ENCODE results near the gene RBP3.

Gene RBP3

DNA sequence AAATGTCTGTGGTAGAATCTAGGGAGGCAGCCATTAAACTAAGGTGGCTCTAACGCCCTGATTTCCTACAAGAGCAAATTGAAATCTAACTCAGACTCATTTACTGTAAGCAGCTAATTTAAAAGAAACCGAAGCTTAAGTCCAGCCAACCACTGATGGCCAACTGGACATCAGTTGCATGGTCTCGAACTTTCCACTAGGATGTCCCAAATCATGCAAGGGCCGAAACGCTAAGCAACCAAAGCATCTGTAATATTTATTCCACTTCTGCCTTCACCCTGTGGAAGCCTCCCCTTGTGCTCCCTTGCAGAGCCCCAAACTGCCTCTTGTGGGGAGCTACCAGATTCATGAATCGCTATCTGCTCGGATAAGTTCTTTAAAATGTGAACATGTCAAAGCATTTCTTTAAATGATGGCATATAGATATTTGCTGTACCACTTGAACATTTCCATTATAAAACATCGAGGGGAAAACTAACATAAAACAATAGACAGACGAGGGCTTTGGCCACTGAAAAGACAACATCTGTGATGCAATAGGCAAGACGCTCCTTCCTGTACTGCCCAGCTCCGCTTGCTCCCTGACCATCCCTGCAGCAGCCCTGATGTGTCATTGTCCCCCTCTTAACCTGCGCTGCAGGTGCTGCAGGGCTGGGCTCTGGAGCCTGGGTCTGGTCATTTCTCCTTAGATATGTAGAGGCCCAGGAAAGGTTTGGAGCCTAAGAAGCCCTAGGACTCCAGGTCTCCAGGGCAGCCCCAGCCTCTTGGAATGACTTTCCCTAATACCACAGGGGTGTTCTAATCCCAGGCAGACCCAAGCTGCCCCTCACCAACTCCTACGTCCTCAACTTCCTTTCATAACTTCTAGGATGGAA, 2.9 kb upstream of the RBP3 start:
- FAIRE-seq: no peak
- TF ChIP-seq, protein P1, sequence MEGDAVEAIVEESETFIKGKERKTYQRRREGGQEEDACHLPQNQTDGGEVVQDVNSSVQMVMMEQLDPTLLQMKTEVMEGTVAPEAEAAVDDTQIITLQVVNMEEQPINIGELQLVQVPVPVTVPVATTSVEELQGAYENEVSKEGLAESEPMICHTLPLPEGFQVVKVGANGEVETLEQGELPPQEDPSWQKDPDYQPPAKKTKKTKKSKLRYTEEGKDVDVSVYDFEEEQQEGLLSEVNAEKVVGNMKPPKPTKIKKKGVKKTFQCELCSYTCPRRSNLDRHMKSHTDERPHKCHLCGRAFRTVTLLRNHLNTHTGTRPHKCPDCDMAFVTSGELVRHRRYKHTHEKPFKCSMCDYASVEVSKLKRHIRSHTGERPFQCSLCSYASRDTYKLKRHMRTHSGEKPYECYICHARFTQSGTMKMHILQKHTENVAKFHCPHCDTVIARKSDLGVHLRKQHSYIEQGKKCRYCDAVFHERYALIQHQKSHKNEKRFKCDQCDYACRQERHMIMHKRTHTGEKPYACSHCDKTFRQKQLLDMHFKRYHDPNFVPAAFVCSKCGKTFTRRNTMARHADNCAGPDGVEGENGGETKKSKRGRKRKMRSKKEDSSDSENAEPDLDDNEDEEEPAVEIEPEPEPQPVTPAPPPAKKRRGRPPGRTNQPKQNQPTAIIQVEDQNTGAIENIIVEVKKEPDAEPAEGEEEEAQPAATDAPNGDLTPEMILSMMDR (IDR thresholded peaks at IDR 0.05; ENCODE audit: insufficient read depth, missing control alignments): no peak
- no peak for DNase-seq (ENCODE audit: insufficient read length, low spot score)

DNA sequence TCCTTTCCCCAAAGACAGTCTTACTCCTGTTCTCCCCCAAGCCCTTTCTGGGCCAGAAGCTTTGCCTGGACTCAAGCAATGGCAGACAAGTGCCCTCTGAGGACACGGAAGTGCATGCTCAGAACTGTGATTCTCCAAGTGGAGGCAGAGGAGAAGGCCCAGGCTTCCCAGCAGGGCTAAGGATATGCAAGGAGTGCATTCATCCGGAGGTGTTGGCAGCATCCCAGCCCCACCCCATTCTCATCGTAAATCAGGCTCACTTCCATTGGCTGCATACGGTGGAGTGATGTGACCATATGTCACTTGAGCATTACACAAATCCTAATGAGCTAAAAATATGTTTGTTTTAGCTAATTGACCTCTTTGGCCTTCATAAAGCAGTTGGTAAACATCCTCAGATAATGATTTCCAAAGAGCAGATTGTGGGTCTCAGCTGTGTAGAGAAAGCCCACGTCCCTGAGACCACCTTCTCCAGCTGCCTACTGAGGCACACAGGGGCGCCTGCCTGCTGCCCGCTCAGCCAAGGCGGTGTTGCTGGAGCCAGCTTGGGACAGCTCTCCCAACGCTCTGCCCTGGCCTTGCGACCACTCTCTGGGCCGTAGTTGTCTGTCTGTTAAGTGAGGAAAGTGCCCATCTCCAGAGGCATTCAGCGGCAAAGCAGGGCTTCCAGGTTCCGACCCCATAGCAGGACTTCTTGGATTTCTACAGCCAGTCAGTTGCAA, 1.4 kb upstream of the RBP3 start:
- DNase-seq (ENCODE audit: insufficient read length, low spot score) (peak; percentile 80), FAIRE-seq (no peak)
- TF ChIP-seq, protein P1 (IDR thresholded peaks at IDR 0.05; ENCODE audit: insufficient read depth, missing control alignments): no peak

DNA sequence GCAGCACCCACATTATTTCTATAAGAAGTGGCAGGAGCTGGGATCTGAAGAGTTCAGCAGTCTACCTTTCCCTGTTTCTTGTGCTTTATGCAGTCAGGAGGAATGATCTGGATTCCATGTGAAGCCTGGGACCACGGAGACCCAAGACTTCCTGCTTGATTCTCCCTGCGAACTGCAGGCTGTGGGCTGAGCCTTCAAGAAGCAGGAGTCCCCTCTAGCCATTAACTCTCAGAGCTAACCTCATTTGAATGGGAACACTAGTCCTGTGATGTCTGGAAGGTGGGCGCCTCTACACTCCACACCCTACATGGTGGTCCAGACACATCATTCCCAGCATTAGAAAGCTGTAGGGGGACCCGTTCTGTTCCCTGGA, 874 bp upstream of the RBP3 start:
- FAIRE-seq (no peak), DNase-seq (ENCODE audit: insufficient read length, low spot score) (no peak)
- TF ChIP-seq, protein P1 (IDR thresholded peaks at IDR 0.05; ENCODE audit: insufficient read depth, missing control alignments): no peak

DNA sequence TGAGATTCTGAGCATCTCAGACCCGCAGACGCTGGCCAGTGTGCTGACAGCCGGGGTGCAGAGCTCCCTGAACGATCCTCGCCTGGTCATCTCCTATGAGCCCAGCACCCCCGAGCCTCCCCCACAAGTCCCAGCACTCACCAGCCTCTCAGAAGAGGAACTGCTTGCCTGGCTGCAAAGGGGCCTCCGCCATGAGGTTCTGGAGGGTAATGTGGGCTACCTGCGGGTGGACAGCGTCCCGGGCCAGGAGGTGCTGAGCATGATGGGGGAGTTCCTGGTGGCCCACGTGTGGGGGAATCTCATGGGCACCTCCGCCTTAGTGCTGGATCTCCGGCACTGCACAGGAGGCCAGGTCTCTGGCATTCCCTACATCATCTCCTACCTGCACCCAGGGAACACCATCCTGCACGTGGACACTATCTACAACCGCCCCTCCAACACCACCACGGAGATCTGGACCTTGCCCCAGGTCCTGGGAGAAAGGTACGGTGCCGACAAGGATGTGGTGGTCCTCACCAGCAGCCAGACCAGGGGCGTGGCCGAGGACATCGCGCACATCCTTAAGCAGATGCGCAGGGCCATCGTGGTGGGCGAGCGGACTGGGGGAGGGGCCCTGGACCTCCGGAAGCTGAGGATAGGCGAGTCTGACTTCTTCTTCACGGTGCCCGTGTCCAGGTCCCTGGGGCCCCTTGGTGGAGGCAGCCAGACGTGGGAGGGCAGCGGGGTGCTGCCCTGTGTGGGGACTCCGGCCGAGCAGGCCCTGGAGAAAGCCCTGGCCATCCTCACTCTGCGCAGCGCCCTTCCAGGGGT, 703 bp downstream of the RBP3 start:
- FAIRE-seq (no peak), DNase-seq (ENCODE audit: insufficient read length, low spot score) (no peak)
- TF ChIP-seq, protein P1 (IDR thresholded peaks at IDR 0.05; ENCODE audit: insufficient read depth, missing control alignments): no peak

DNA sequence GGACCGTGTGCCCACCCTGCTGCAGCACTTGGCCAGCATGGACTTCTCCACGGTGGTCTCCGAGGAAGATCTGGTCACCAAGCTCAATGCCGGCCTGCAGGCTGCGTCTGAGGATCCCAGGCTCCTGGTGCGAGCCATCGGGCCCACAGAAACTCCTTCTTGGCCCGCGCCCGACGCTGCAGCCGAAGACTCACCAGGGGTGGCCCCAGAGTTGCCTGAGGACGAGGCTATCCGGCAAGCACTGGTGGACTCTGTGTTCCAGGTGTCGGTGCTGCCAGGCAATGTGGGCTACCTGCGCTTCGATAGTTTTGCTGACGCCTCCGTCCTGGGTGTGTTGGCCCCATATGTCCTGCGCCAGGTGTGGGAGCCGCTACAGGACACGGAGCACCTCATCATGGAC, 1.4 kb downstream of the RBP3 start:
- FAIRE-seq (no peak), DNase-seq (ENCODE audit: insufficient read length, low spot score) (no peak)
- TF ChIP-seq, protein P1 (IDR thresholded peaks at IDR 0.05; ENCODE audit: insufficient read depth, missing control alignments): no peak

DNA sequence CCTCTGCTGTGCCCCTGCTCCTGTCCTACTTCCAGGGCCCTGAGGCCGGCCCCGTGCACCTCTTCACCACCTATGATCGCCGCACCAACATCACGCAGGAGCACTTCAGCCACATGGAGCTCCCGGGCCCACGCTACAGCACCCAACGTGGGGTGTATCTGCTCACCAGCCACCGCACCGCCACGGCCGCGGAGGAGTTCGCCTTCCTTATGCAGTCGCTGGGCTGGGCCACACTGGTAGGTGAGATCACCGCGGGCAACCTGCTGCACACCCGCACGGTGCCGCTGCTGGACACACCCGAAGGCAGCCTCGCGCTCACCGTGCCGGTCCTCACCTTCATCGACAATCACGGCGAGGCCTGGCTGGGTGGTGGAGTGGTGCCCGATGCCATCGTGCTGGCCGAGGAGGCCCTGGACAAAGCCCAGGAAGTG, 1.8 kb downstream of the RBP3 start:
- no peak for FAIRE-seq
- no peak for DNase-seq (ENCODE audit: insufficient read length, low spot score)
- TF ChIP-seq, protein P1 (IDR thresholded peaks at IDR 0.05; ENCODE audit: insufficient read depth, missing control alignments): no peak
